SU-DHL-6 (cell line): Measurements from ENCODE around the gene ACOT11.

Experiments
- H2AFZ ChIP-seq: fragments of 200-600 bp; sonication (generic); 2 replicates; pipeline ENCODE4 v1.6.1; 2014; ENCODE audit warnings: low read depth, mild to moderate bottlenecking, moderate library complexity, mixed read lengths, antibody characterized with exemption, low read length; ENCODE audit not compliant: severe bottlenecking
- H3F3A ChIP-seq: fragments of 200-600 bp; shearing (Covaris generic); 2 replicates; pipeline ENCODE4 v1.6.0; 2016; ENCODE audit warnings: antibody characterized with exemption, mild to moderate bottlenecking; ENCODE audit not compliant: insufficient read depth
- H3K27ac ChIP-seq: fragments of 200-600 bp; sonication (generic); 2 replicates; pipeline ENCODE4 v1.5.1; 2016; ENCODE audit warnings: low read depth, mild to moderate bottlenecking, low read length, moderate library complexity, mixed read lengths
- H3K27me3 ChIP-seq: fragments of 200-600 bp; sonication (generic), shearing (Covaris generic); 2 replicates; pipeline ENCODE4 v1.6.0; 2014; ENCODE audit warnings: mild to moderate bottlenecking, low read length
- H3K36me3 ChIP-seq: fragments of 200-600 bp; sonication (generic); 2 replicates; pipeline ENCODE4 v1.6.1; 2014; ENCODE audit warnings: mild to moderate bottlenecking, low read length, mixed read lengths
- H3K4me2 ChIP-seq: fragments of 300-600, 200-600 bp; shearing (Covaris generic), sonication (generic); 2 replicates; pipeline ENCODE4 v1.6.0; 2014; ENCODE audit warnings: low read length, low read depth, mild to moderate bottlenecking; ENCODE audit not compliant: poor library complexity, severe bottlenecking
- H3K4me3 ChIP-seq: fragments of 200-600 bp; sonication (generic); 2 replicates; pipeline ENCODE4 v1.5.1; 2014; ENCODE audit warnings: antibody characterized with exemption, low read length, mild to moderate bottlenecking, mixed read lengths; ENCODE audit not compliant: insufficient read depth, poor library complexity, severe bottlenecking
- H3K79me2 ChIP-seq: fragments of 200-600 bp; sonication (generic); 2 replicates; pipeline ENCODE4 v1.6.1; 2014; ENCODE audit warnings: mild to moderate bottlenecking, low read length, moderate library complexity; ENCODE audit not compliant: insufficient read depth
- H3K9ac ChIP-seq: fragments of 200-600 bp; sonication (generic); 2 replicates; pipeline ENCODE4 v1.7.0; 2014; ENCODE audit warnings: mild to moderate bottlenecking, low read length
- H3K9me2 ChIP-seq: fragments of 200-600 bp; sonication (generic); replicated peaks from 2 replicates; pipeline ENCODE4 v1.6.1; 2014; ENCODE audit warnings: low read length; ENCODE audit not compliant: insufficient read depth
- H3K9me3 ChIP-seq: fragments of 200-600 bp; sonication (generic); 2 replicates; pipeline ENCODE4 v1.6.1; 2014; ENCODE audit warnings: low read length, mixed read lengths; ENCODE audit not compliant: insufficient read depth
- H4K20me1 ChIP-seq: fragments of 200-600 bp; sonication (generic); 2 replicates; pipeline ENCODE4 v1.6.1; 2014; ENCODE audit warnings: low read depth, mild to moderate bottlenecking, antibody characterized with exemption, low read length, moderate library complexity, mixed read lengths
- EZH2phosphoT487 ChIP-seq: fragments of 200-600 bp; sonication (generic), shearing (Covaris generic); conservative IDR thresholded peaks from 2 replicates; pipeline ENCODE4 v1.6.1; 2018; ENCODE audit warnings: mild to moderate bottlenecking, antibody characterized with exemption, low read length, moderate library complexity, mixed read lengths
- TF ChIP-seq, protein P1 (sequence below): fragments of 200-600 bp; sonication (generic); IDR thresholded peaks from one replicate; pipeline ENCODE4 v1.5.1; 2017; ENCODE audit warnings: antibody characterized with exemption, mild to moderate bottlenecking, low read length, moderate library complexity; ENCODE audit not compliant: insufficient read depth, poor library complexity, severe bottlenecking

Gene ACOT11

DNA sequence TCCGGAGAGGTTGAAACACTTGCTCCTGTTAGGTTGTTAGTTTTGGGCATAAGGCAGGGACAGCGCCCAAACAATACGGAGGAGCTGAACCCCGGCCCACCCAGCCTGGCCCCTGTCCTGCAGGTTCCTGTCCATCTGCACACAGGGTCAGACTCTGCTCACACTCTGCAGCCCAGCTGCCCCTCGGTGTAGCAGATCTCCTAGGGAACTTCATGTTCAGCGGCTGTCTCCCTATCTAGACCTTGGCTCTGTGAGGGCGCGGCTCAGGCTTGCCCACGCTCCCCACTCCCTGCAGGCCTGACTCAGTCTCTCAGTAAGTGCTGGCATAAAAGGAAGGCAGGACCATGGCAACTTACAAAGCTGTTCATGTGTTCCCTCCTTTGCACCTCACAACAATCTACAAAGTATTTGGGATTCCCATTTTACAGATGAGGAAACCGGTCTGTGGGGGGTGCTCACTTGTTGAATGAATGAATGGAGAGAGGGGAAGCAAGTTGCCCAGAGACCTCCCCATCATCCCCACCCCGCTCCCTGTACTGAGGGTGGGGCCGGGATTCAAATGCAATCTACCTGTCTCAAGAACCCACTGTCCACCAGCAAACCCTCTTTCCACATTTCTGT is 26.2 kb downstream of the ACOT11 start:
- Histone ChIP-seq H3F3A (no peaks in the 10 kb centered on the region), H3K9me3 (no peaks in the 10 kb centered on the region), H2AFZ (no peak overlapping the region), H3K4me2 (no peak overlapping the region), H3K27ac (no peak overlapping the region), H3K4me3 (no peak overlapping the region), H3K79me2 (no peaks in the 10 kb centered on the region), H3K9ac (no peak overlapping the region), H3K36me3 (no peaks in the 10 kb centered on the region), H3K9me2 (no peaks in the 10 kb centered on the region), H4K20me1 (no peaks in the 10 kb centered on the region), H3K27me3 (no peaks in the 10 kb centered on the region)
- no peak for TF ChIP-seq EZH2phosphoT487
- TF ChIP-seq, protein P1, sequence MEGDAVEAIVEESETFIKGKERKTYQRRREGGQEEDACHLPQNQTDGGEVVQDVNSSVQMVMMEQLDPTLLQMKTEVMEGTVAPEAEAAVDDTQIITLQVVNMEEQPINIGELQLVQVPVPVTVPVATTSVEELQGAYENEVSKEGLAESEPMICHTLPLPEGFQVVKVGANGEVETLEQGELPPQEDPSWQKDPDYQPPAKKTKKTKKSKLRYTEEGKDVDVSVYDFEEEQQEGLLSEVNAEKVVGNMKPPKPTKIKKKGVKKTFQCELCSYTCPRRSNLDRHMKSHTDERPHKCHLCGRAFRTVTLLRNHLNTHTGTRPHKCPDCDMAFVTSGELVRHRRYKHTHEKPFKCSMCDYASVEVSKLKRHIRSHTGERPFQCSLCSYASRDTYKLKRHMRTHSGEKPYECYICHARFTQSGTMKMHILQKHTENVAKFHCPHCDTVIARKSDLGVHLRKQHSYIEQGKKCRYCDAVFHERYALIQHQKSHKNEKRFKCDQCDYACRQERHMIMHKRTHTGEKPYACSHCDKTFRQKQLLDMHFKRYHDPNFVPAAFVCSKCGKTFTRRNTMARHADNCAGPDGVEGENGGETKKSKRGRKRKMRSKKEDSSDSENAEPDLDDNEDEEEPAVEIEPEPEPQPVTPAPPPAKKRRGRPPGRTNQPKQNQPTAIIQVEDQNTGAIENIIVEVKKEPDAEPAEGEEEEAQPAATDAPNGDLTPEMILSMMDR: no peak

- TF ChIP-seq, protein P1: no peak
- no peak for TF ChIP-seq EZH2phosphoT487
- Histone ChIP-seq H3K36me3 (no peaks in the 10 kb centered on the region), H3K27me3 (no peaks in the 10 kb centered on the region), H4K20me1 (no peaks in the 10 kb centered on the region), H3K4me3 (no peak overlapping the region), H3K4me2 (no peak overlapping the region), H2AFZ (no peak overlapping the region), H3F3A (no peaks in the 10 kb centered on the region), H3K9ac (no peak overlapping the region), H3K79me2 (no peaks in the 10 kb centered on the region), H3K9me2 (no peaks in the 10 kb centered on the region), H3K9me3 (no peaks in the 10 kb centered on the region), H3K27ac (no peak overlapping the region)
Measured at GRCh38 chr1:54575161-54575560, 27.1 kb downstream of the ACOT11 start.

GRCh38 chr1:54575605-54576290 is 27.7 kb downstream of the ACOT11 start:
- Histone ChIP-seq H3K36me3 (no peaks in the 10 kb centered on the region), H3K9ac (no peak overlapping the region), H3K4me3 (no peak overlapping the region), H3K27ac (no peak overlapping the region), H3K79me2 (no peaks in the 10 kb centered on the region), H2AFZ (no peak overlapping the region), H3K9me3 (no peaks in the 10 kb centered on the region), H3K4me2 (no peak overlapping the region), H3K27me3 (no peaks in the 10 kb centered on the region), H3F3A (no peaks in the 10 kb centered on the region), H3K9me2 (no peaks in the 10 kb centered on the region), H4K20me1 (no peaks in the 10 kb centered on the region)
- no peak for TF ChIP-seq EZH2phosphoT487
- TF ChIP-seq, protein P1: no peak
